GM12878 (cell line): ENCODE results near the gene INTS13. TPM values are rescaled to one million over a fixed set of nuclear protein-coding genes. Genes with fewer than 3 reads are reported as not detected.
A peak's percentile ranks its signal among the peaks of the same experiment; 100 is the strongest.

ENCODE experiments used
- ATAC-seq: fragments of 200-7000 bp; cut with Tn5 transposase; 3 replicates; pipeline ENCODE4 v1.9.1; 2020; ENCODE audit warnings: mild to moderate bottlenecking, moderate library complexity
- BruUV-seq: library from RNA; stranded (reverse); fragments of 400-500 nt; replicated peaks from 2 replicates; lab custom pipeline; 2021; lab: Mats Ljungman, UMichigan
- CTCF ChIA-PET: fragments of 300-600 bp; sonication (Branson Sonifier 250); formaldehyde crosslinking; extraction: SDS; loops from one replicate; lab custom pipeline; 2021; ENCODE audit warnings: inconsistent platforms; lab: Yijun Ruan, JAX
- POLR2A ChIA-PET: fragments of 350-600 bp; formaldehyde crosslinking; extraction: SDS; loops from one replicate; lab custom pipeline; 2021; ENCODE audit warnings: inconsistent platforms; lab: Charles Lee
- RAD21 ChIA-PET: fragments of 300-600 bp; sonication (Branson Sonifier 250); formaldehyde crosslinking; loops from one replicate; lab custom pipeline; 2023; ENCODE audit warnings: antibody characterized with exemption; ENCODE audit not compliant: unreplicated experiment; lab: Charles Lee
- SMC1A ChIA-PET: fragments of 300-600 bp; sonication (Branson Sonifier 250); formaldehyde crosslinking; loops from one replicate; lab custom pipeline; 2023; ENCODE audit not compliant: unreplicated experiment, uncharacterized antibody; lab: Charles Lee
- DNase-seq: peaks from one replicate; pipeline ENCODE4 v3.0.0-alpha.2; 2011; ENCODE audit warnings: low read depth, low spot score
- FAIRE-seq: peaks from 3 replicates; lab custom pipeline; 2011; peaks lifted over from hg19 to GRCh38; lab: Jason Lieb, UNC
- H2AFZ ChIP-seq: 2 replicates; pipeline ENCODE4 v1.6.0; 2011; ENCODE audit warnings: low read depth, low read length, control low read depth; ENCODE audit not compliant: control insufficient read depth
- H3K27ac ChIP-seq: 2 replicates; pipeline ENCODE4 v1.5.1; 2011; ENCODE audit warnings: control low read depth; ENCODE audit not compliant: control insufficient read depth, insufficient read depth
- H3K27me3 ChIP-seq, 2 experiments: replicated peaks in 1 of 2; 2 replicates each; pipeline versions ENCODE4 v1.6.0 to v1.6.1; 2011; ENCODE audit warnings: low read length in 1 of 2; ENCODE audit not compliant: control insufficient read depth in 2 of 2, insufficient read depth in 2 of 2
- H3K36me3 ChIP-seq, 2 experiments: 2 replicates each; pipeline ENCODE4 v1.5.1; 2011; ENCODE audit warnings: low read length in 1 of 2; ENCODE audit not compliant: control insufficient read depth in 2 of 2, insufficient read depth in 2 of 2
- H3K4me1 ChIP-seq: 2 replicates; pipeline ENCODE4 v1.6.1; 2011; ENCODE audit warnings: mild to moderate bottlenecking, low read length, moderate library complexity, mixed read lengths; ENCODE audit not compliant: control insufficient read depth, insufficient read depth
- H3K4me2 ChIP-seq: 2 replicates; pipeline ENCODE4 v1.6.0; 2011; ENCODE audit warnings: control low read depth; ENCODE audit not compliant: control insufficient read depth, insufficient read depth
- H3K4me3 ChIP-seq: fragments of 200-600 bp; sonication (generic); 2 replicates; pipeline ENCODE4 v1.5.1; 2016
- H3K79me2 ChIP-seq: 2 replicates; pipeline ENCODE4 v1.6.0; 2011; ENCODE audit warnings: low read length; ENCODE audit not compliant: control insufficient read depth, insufficient read depth
- H3K9ac ChIP-seq: 2 replicates; pipeline ENCODE4 v1.8.0; 2011; ENCODE audit warnings: low read length, control low read depth, mixed read lengths; ENCODE audit not compliant: control insufficient read depth, insufficient read depth
- H3K9me3 ChIP-seq: replicated peaks from 3 replicates; pipeline ENCODE4 v1.5.1; 2011; ENCODE audit warnings: mild to moderate bottlenecking, low read length; ENCODE audit not compliant: control insufficient read depth, insufficient read depth
- H4K20me1 ChIP-seq: 2 replicates; pipeline ENCODE4 v1.6.0; 2011; ENCODE audit not compliant: control insufficient read depth, insufficient read depth
- CHD1 ChIP-seq: IDR thresholded peaks from 2 replicates; pipeline ENCODE4 v1.6.1; 2012; ENCODE audit warnings: low read depth, low read length, improper control_type of control experiment
- HDGF ChIP-seq: fragments of 450-650 bp; IDR thresholded peaks from 2 replicates; pipeline ENCODE4 v1.6.1; 2016; ENCODE audit warnings: antibody characterized with exemption
- IKZF2 ChIP-seq, 2 experiments: fragments of 450-650 bp; IDR thresholded peaks; 2 replicates each; pipeline ENCODE4 v1.6.1; 2017; ENCODE audit warnings: mild to moderate bottlenecking in 2 of 2, moderate library complexity in 2 of 2
- NBN ChIP-seq: fragments of 450-650 bp; IDR thresholded peaks from 2 replicates; pipeline ENCODE4 v1.6.1; 2016
- PKNOX1 ChIP-seq: fragments of 450-650 bp; IDR thresholded peaks from 2 replicates; pipeline ENCODE4 v1.6.1; 2016; ENCODE audit warnings: mild to moderate bottlenecking
- RFX5 ChIP-seq: IDR thresholded peaks from 2 replicates; pipeline ENCODE4 v1.6.1; 2011; ENCODE audit warnings: low read depth, low read length, improper control_type of control experiment
- RUNX3 ChIP-seq: IDR thresholded peaks from 2 replicates; pipeline ENCODE4 v1.6.1; 2012; ENCODE audit warnings: low read length, inconsistent platforms
- SIN3A ChIP-seq: IDR thresholded peaks from 2 replicates; pipeline ENCODE4 v1.6.1; 2012; ENCODE audit warnings: low read depth, low read length, improper control_type of control experiment
- SMARCA5 ChIP-seq: fragments of 450-650 bp; IDR thresholded peaks from 2 replicates; pipeline ENCODE4 v1.6.1; 2017; ENCODE audit warnings: mild to moderate bottlenecking
- YBX1 ChIP-seq: fragments of 450-650 bp; IDR thresholded peaks from 2 replicates; pipeline ENCODE4 v1.6.1; 2016; ENCODE audit warnings: antibody characterized with exemption
- YY1 ChIP-seq: IDR thresholded peaks from 2 replicates; pipeline ENCODE4 v1.6.1; 2011; ENCODE audit warnings: low read depth, mild to moderate bottlenecking, low read length
- ZBED1 ChIP-seq: IDR thresholded peaks from 2 replicates; pipeline ENCODE4 v1.6.1; 2016; ENCODE audit warnings: borderline replicate concordance
- ZZZ3 ChIP-seq: IDR thresholded peaks from 2 replicates; pipeline ENCODE4 v1.6.1; 2011; ENCODE audit warnings: low read depth; ENCODE audit not compliant: control insufficient read depth, insufficient read length
- WGBS: methylation state at CpG from one replicate; pipeline ENCODE4 v1.1.6; 2016; ENCODE audit warnings: low lambda C conversion rate; ENCODE audit not compliant: insufficient replicate concordance, insufficient coverage; ENCODE audit errors: missing lambda C conversion rate; 5-methylcytosine and 5-hydroxymethylcytosine counted together
- in situ Hi-C: fragments of 300-500 bp; cut with MboI; formaldehyde crosslinking; loops from 9 replicates; pipeline ENCODE4 v1.14.3; 2018; ENCODE audit warnings: mixed read lengths
- intact Hi-C: fragments of 100-400 bp; cut with micrococcal nuclease; formaldehyde crosslinking; loops from one replicate; pipeline ENCODE4 v1.14.2; 2022; ENCODE audit not compliant: unreplicated experiment
- polyA plus RNA-seq, 11 experiments: library from polyadenylated mRNA; depleted of rRNA in 4 of 11; unstranded in 6 of 11; stranded (reverse) in 5 of 11; fragments of >200 nt; fragmentation: Nextera tagmentation in 4 of 11; fragmentation: Illumina TruSeq in 1 of 11; extraction: Ambion mirVana in 4 of 11; extraction: Trizol in 1 of 11; gene quantifications; 1 replicate in 1 of 11; 2 replicates in 10 of 11; pipeline versions ENCODE4 v1.2.1 to v1.2.3, GENCODE V29; 2011 to 2016; ENCODE audit warnings: inconsistent platforms in 2 of 11, missing spikeins in 2 of 11, low read depth in 1 of 11
- total RNA-seq, 4 experiments: library from RNA; depleted of rRNA in 3 of 4; stranded (reverse); fragments of >200 nt in 3 of 4; fragmentation: Illumina TruSeq in 1 of 4; extraction: Trizol in 1 of 4; gene quantifications; 2 replicates each; pipeline versions ENCODE4 v1.2.1 to v1.2.3, GENCODE V29; 2013 to 2021
- TF ChIP-seq, protein P1 (sequence below): fragments of 450-650 bp; IDR thresholded peaks from 2 replicates; pipeline ENCODE4 v1.6.1; 2016; ENCODE audit warnings: mild to moderate bottlenecking

Gene INTS13
- total and polyA plus RNA-seq, 10 of the 15 experiments (the other 5 are each of a cell fraction or from before 2014, with no cell fraction given) = 33.4 to 72.0 (median 59.9) TPM

- no peak overlapping the region for H2AFZ ChIP-seq
- FAIRE-seq (no peak), DNase-seq (no peak), ATAC-seq (no peak)
- no peaks in the 10 kb centered on the region for H3K4me1 ChIP-seq
- H3K79me2 ChIP-seq = peaks cover 81% of the 10 kb centered on the region
- H3K4me3 ChIP-seq = peak overlapping the region; percentile 99
- no peaks in the 10 kb centered on the region for H3K9me3 ChIP-seq
- intact Hi-C loops (loop anchor here (10.0 kb wide), 2 partner anchors 209 to 309 kb away; partner anchors contain the start of gene STK38L), in situ Hi-C loops (no loop called here)
- no peaks in the 10 kb centered on the region for H4K20me1 ChIP-seq
- WGBS = 63% methylated on average over 7 of the region's 7 CpGs
- RAD21 ChIA-PET = interaction anchor here (1.1 to 2.8 kb wide), 3 partner anchors 36 to 74 kb away, joined by 5 to 10 read pairs (median 8); no protein-coding TSS in a partner anchor
- 0 out of 4 replicates have a peak, but pooled peaks cover 0 to 7% of the 10 kb centered on the region in 2 experiments for H3K36me3 ChIP-seq
- peak overlapping the region; percentile 89 for H3K4me2 ChIP-seq
- CTCF ChIA-PET = interaction anchor here (0.7 to 1.8 kb wide), 6 partner anchors 15 to 389 kb away, joined by 3 to 5 read pairs (median 3); no protein-coding TSS in a partner anchor
- SMC1A ChIA-PET = interaction anchor here (0.6 to 1.9 kb wide), 8 partner anchors 9 to 75 kb away, joined by 3 to 7 read pairs (median 4); no protein-coding TSS in a partner anchor
- POLR2A ChIA-PET = interaction anchor here (1.0 to 1.2 kb wide), 3 partner anchors 9 to 103 kb away, joined by 3 to 4 read pairs (median 3); partner anchors contain the start of gene ITPR2
- no peak for TF ChIP-seq CHD1
- TF ChIP-seq RUNX3 = peak; percentile 18; the same call in 1 of the 2 replicates
- 0 out of 2 replicates have a peak, but pooled peaks have one; percentile 14 for TF ChIP-seq SIN3A
- H3K27ac ChIP-seq = 0 out of 2 replicates have a peak overlapping the region, but pooled peaks have one; percentile 26
- H3K9ac ChIP-seq = peak overlapping the region; percentile 31; the same call in 1 of the 2 replicates
- no peaks in the 10 kb centered on the region for H3K27me3 ChIP-seq
- no TSS peak for BruUV-seq
These were observed 2.0 kb downstream of the INTS13 start for GRCh38 chr12:26935636-26936378.

DNA sequence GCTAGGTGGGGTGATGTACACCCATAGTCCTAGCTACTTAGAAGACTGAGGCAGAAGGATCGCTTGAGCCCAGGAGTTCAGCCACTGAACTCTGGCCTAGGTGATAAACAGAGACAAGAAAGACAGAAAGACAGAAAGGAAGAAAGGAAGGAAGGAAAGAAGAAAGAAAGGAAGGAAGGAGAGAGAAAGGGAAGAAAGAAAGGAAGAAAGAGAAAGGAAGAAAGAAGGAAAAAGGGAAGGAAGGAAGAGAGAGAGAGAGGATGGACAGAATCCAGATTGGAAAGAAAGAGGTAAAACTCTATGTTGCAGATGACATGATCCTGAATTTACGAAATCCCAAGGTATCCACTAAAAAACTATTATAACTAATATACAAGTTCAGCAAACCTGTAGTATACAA is 8.2 kb downstream of the INTS13 start:
- no peak for ATAC-seq
- ChIA-PET POLR2A (no interaction called here), SMC1A (interaction anchor here (1.1 to 1.3 kb wide), 2 partner anchors 17 to 34 kb away, joined by 3 to 5 read pairs; no protein-coding TSS in a partner anchor), RAD21 (no interaction called here), CTCF (interaction anchor here (0.6 kb wide), 3 partner anchors 11 to 154 kb away, joined by 3 to 4 read pairs (median 3); no protein-coding TSS in a partner anchor)
- Histone ChIP-seq H3K4me1 (no peaks in the 10 kb centered on the region), H3K79me2 (peaks cover 32% of the 10 kb centered on the region), H4K20me1 (no peaks in the 10 kb centered on the region), H3K4me2 (no peak overlapping the region), H3K36me3 (peaks cover 0 to 12% of the 10 kb centered on the region in 2 experiments; a peak in 1 of 4 replicates), H3K27me3 (no peaks in the 10 kb centered on the region), H3K9ac (no peak overlapping the region), H3K4me3 (no peak overlapping the region), H3K9me3 (no peaks in the 10 kb centered on the region), H2AFZ (no peak overlapping the region), H3K27ac (no peak overlapping the region)
- intact Hi-C loops = no loop called here
- in situ Hi-C loops = no loop called here
- WGBS = 97% methylated on average over 2 of the region's 2 CpGs
- BruUV-seq = no TSS peak
- no peak for FAIRE-seq
- DNase-seq = no peak
- TF ChIP-seq YBX1 (peak; percentile 56; the same call in 1 of the 2 replicates), ZZZ3 (no peak), ZBED1 (no peak), RFX5 (no peak), YY1 (no peak), HDGF (peak; percentile 45; the same call in 1 of the 2 replicates), PKNOX1 (no peak), IKZF2 (IDR thresholded peaks at IDR 0.05) (no peak), NBN (peak; percentile 41; the same call in 1 of the 2 replicates), SMARCA5 (no peak)
- TF ChIP-seq, protein P1, sequence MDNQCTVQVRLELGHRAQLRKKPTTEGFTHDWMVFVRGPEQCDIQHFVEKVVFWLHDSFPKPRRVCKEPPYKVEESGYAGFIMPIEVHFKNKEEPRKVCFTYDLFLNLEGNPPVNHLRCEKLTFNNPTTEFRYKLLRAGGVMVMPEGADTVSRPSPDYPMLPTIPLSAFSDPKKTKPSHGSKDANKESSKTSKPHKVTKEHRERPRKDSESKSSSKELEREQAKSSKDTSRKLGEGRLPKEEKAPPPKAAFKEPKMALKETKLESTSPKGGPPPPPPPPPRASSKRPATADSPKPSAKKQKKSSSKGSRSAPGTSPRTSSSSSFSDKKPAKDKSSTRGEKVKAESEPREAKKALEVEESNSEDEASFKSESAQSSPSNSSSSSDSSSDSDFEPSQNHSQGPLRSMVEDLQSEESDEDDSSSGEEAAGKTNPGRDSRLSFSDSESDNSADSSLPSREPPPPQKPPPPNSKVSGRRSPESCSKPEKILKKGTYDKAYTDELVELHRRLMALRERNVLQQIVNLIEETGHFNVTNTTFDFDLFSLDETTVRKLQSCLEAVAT = 0 out of 2 replicates have a peak, but pooled peaks have one; percentile 26
